ENCODE data around the gene QRFP. TPM values are rescaled to one million over a fixed set of nuclear protein-coding genes. Genes with fewer than 3 reads are reported as not detected.

Gene QRFP
- polyA plus RNA-seq, 1 of the 3 experiments (the other 2 are of a cell fraction) = not detected

DNA sequence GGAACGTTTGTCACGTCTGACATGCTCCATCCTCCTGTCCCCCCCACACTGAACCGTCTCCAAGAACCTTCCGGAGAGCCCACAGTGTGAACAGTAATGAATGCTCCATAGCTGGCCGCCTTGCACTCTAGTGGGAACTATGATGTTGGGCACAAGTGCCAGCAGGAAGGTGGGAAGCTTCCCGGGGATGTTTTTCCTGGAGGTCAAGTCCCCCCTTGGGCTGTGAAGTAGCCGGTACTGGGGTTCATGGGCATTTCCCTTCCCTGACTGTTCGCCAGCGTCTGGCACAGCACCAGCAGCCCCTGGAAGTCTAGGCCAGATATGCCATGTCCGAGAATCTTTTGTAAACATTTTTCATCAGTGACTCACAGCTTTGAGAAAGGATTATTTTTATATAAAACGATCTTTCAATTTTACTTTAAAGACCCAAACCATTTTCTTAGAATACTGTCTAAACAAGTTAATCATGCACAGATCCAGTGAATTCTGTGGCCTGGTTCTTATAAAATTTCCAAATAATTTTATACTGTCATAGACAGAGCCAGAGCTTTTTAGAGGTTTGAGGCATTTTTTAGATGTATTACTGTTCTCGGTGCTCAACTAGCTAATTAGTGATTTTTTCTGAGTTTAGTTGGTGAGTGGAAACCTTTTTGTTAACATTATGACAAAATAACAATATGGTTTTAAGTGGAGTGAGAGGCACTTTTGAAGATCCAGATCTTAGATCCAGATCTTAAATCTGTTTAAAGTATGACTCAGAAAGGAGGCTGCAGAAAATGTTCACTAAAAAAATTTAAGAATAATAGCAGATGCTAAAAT is 49.9 kb downstream of the QRFP start (continued):
- TF ChIP-seq RAD21 (IDR thresholded peaks at IDR 0.05; ENCODE audit: low read length) (no peak), FOXM1 (IDR thresholded peaks at IDR 0.05; ENCODE audit: low read depth) (peak; percentile 46; the same call in 1 of the 2 replicates), FOXJ3 (CRISPR knock-in tag; IDR thresholded peaks at IDR 0.05) (no peak), RFX5 (IDR thresholded peaks at IDR 0.05; ENCODE audit: low read length) (no peak), EP300 (IDR thresholded peaks at IDR 0.05; ENCODE audit: borderline replicate concordance in 1 of 2, low read depth in 1 of 2, low read length in 1 of 2) (peak in 1 of 2 experiments; percentile 60; a peak in 3 of 4 replicates), RXRA (IDR thresholded peaks at IDR 0.05; ENCODE audit: borderline replicate concordance, low read depth) (peak; percentile 52; the same call in 1 of the 2 replicates), FOSL2 (IDR thresholded peaks at IDR 0.05; ENCODE audit: borderline replicate concordance, low read depth) (peak; percentile 72), MEF2A (IDR thresholded peaks at IDR 0.05; ENCODE audit: borderline replicate concordance, low read depth) (no peak)
- TF ChIP-seq, protein P1, sequence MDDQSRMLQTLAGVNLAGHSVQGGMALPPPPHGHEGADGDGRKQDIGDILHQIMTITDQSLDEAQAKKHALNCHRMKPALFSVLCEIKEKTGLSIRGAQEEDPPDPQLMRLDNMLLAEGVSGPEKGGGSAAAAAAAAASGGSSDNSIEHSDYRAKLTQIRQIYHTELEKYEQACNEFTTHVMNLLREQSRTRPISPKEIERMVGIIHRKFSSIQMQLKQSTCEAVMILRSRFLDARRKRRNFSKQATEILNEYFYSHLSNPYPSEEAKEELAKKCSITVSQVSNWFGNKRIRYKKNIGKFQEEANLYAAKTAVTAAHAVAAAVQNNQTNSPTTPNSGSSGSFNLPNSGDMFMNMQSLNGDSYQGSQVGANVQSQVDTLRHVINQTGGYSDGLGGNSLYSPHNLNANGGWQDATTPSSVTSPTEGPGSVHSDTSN (IDR thresholded peaks at IDR 0.05) = peak; percentile 62; the same call in 1 of the 2 replicates
- TF ChIP-seq, protein P2, sequence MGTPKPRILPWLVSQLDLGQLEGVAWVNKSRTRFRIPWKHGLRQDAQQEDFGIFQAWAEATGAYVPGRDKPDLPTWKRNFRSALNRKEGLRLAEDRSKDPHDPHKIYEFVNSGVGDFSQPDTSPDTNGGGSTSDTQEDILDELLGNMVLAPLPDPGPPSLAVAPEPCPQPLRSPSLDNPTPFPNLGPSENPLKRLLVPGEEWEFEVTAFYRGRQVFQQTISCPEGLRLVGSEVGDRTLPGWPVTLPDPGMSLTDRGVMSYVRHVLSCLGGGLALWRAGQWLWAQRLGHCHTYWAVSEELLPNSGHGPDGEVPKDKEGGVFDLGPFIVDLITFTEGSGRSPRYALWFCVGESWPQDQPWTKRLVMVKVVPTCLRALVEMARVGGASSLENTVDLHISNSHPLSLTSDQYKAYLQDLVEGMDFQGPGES (IDR thresholded peaks at IDR 0.05; ENCODE audit: low read depth, low read length) = no peak

DNA sequence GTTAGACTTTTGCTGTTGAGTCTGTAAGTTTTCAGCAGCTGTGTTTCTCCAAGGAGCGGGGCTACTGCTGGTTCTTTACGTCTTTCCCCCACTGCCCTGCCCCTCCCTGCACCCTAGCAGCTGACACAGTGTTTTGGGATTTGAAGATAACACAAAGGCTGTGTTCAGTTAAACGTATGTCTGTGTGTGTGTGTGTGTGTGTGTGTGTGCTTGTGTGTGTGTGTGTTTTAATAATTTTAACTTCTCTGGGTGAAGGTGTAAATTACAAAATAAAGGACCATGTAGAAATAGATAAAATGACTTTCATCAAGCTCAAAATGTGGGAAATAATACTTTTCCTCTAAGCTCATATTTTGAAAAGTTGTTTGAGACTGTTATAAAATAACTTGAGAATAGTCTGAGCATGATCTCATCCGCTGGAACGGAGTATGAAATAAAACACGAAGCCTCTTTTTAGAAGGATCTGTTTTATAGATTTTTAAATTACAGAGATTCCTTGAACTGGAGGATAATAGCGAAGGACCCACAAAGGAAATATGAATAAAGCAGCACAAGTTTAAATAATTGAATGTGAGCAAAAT is 50.6 kb downstream of the QRFP start:
- no peaks in the 10 kb centered on the region for H3K36me3 ChIP-seq (replicated peaks in 1 of 2; ENCODE audit: control insufficient read depth in 1 of 2, insufficient read depth in 2 of 2, low read length in 1 of 2)
- peak overlapping the region; percentile 74 for H3K4me2 ChIP-seq
- H3K4me1 ChIP-seq (ENCODE audit: control insufficient read depth in 1 of 2, insufficient read depth in 2 of 2, low read depth in 1 of 2, low read length in 1 of 2) = peaks cover 40 to 68% of the 10 kb centered on the region in 2 experiments
- peak overlapping the region; percentile 86 for H3K9ac ChIP-seq
- H4K20me1 ChIP-seq (ENCODE audit: insufficient read depth) = peaks cover 60% of the 10 kb centered on the region
- no peaks in the 10 kb centered on the region for H3K9me2 ChIP-seq
- H3K27ac ChIP-seq (ENCODE audit: low read depth in 2 of 2, low read length in 1 of 2) = peak overlapping the region; percentile 87 to 99
- POLR2A ChIA-PET = interaction anchor here (0.8 kb wide), 1 partner anchor 11 kb away, joined by 3 read pairs; the partner anchor contains the start of gene ABL1
- H3K79me2 ChIP-seq (ENCODE audit: insufficient read depth) = peaks cover 75% of the 10 kb centered on the region
- WGBS (ENCODE audit: low lambda C conversion rate) = 3% methylated on average over 7 of the region's 7 CpGs
- H3K27me3 ChIP-seq (ENCODE audit: insufficient read depth) = no peaks in the 10 kb centered on the region
- H3K9me3 ChIP-seq = no peaks in the 10 kb centered on the region
- H3F3A ChIP-seq (replicated peaks; ENCODE audit: insufficient read depth) = peaks cover 64% of the 10 kb centered on the region
- CTCF ChIA-PET = interaction anchor here (0.7 to 2.4 kb wide), 7 partner anchors 9 to 145 kb away, joined by 3 to 16 read pairs (median 4); no protein-coding TSS in a partner anchor
- H2AFZ ChIP-seq (ENCODE audit: low read depth) = no peak overlapping the region
- DNase-seq = peak; percentile 32
- H3K4me3 ChIP-seq (ENCODE audit: low read depth in 2 of 2, low read length in 1 of 2) = peak overlapping the region; percentile 23 to 55; a peak in 3 of 4 replicates
- TF ChIP-seq POLR2AphosphoS5 (IDR thresholded peaks at IDR 0.05; ENCODE audit: low read depth, low read length) = no peak
- no peak for TF ChIP-seq GATA2 (CRISPR knock-in tag; IDR thresholded peaks at IDR 0.05)
- TF ChIP-seq, protein P3, sequence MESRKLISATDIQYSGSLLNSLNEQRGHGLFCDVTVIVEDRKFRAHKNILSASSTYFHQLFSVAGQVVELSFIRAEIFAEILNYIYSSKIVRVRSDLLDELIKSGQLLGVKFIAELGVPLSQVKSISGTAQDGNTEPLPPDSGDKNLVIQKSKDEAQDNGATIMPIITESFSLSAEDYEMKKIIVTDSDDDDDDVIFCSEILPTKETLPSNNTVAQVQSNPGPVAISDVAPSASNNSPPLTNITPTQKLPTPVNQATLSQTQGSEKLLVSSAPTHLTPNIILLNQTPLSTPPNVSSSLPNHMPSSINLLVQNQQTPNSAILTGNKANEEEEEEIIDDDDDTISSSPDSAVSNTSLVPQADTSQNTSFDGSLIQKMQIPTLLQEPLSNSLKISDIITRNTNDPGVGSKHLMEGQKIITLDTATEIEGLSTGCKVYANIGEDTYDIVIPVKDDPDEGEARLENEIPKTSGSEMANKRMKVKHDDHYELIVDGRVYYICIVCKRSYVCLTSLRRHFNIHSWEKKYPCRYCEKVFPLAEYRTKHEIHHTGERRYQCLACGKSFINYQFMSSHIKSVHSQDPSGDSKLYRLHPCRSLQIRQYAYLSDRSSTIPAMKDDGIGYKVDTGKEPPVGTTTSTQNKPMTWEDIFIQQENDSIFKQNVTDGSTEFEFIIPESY (IDR thresholded peaks at IDR 0.05; ENCODE audit: borderline replicate concordance, low read depth) = no peak
- TF ChIP-seq, protein P4, sequence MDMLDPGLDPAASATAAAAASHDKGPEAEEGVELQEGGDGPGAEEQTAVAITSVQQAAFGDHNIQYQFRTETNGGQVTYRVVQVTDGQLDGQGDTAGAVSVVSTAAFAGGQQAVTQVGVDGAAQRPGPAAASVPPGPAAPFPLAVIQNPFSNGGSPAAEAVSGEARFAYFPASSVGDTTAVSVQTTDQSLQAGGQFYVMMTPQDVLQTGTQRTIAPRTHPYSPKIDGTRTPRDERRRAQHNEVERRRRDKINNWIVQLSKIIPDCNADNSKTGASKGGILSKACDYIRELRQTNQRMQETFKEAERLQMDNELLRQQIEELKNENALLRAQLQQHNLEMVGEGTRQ (IDR thresholded peaks at IDR 0.05; ENCODE audit: borderline replicate concordance, low read depth, low read length) = no peak
- TF ChIP-seq, protein P2 (IDR thresholded peaks at IDR 0.05; ENCODE audit: low read depth, low read length) = no peak
- no peak for TF ChIP-seq SMC3 (IDR thresholded peaks at IDR 0.05; ENCODE audit: low read depth, low read length)
- TF ChIP-seq, protein P1 (IDR thresholded peaks at IDR 0.05) = peak; percentile 11; the same call in 1 of the 2 replicates
- no peak for TF ChIP-seq SIN3A (IDR thresholded peaks at IDR 0.05; ENCODE audit: borderline replicate concordance, low read depth, low read length)
- TF ChIP-seq MXI1 (IDR thresholded peaks at IDR 0.05; ENCODE audit: low read depth, low read length) = no peak
- TF ChIP-seq YY1 (IDR thresholded peaks at IDR 0.05; ENCODE audit: low read depth) = no peak
- no peak; the same call in 1 of the 2 replicates for TF ChIP-seq TEAD4 (IDR thresholded peaks at IDR 0.05; ENCODE audit: borderline replicate concordance, insufficient read depth)
- no peak for TF ChIP-seq EZH2phosphoT487 (IDR thresholded peaks at IDR 0.05; ENCODE audit: borderline replicate concordance, low read depth)
- TF ChIP-seq EP300 (IDR thresholded peaks at IDR 0.05; ENCODE audit: borderline replicate concordance in 1 of 2, low read depth in 1 of 2, low read length in 1 of 2) = peak in 1 of 2 experiments; percentile 17; a peak in 1 of 4 replicates

Measured in SK-N-SH (cell line).